Measurements from ENCODE around the gene SEC23A.
"Not testable (repeated sequence)": the region's sequence is repeated elsewhere in the genome, so short reads cannot be mapped to it uniquely, and the experiment has no call there.

The SEC23A gene

GRCh38 chr14:39102969-39103957, at the start of gene SEC23A:
Gene SEC23A (minus strand): TSS chr14:39103235. CDS start chr14:39096118, 7,117 bp downstream.
- peak; percentile 90 for DNase-seq (ENCODE audit: low read depth)

GRCh38 chr14:39145266-39145966, 42.4 kb upstream of the SEC23A start:
- DNase-seq (ENCODE audit: low read depth), result no peak

GRCh38 chr14:39143226-39143625, 40.2 kb upstream of the SEC23A start:
- not testable (repeated sequence) for DNase-seq (ENCODE audit: low read depth)

- not testable (repeated sequence) for DNase-seq (ENCODE audit: low read depth)
Measured at GRCh38 chr14:39141623-39142022, 38.6 kb upstream of the SEC23A start.

- DNase-seq (ENCODE audit: low read depth), result no peak
Measured at GRCh38 chr14:39140170-39140569, 37.1 kb upstream of the SEC23A start.

- no peak for DNase-seq (ENCODE audit: low read depth)
Measured at GRCh38 chr14:39138440-39138839, 35.4 kb upstream of the SEC23A start.

GRCh38 chr14:39137835-39138234, 34.8 kb upstream of the SEC23A start:
- not testable (repeated sequence) for DNase-seq (ENCODE audit: low read depth)

GRCh38 chr14:39122330-39123138, 19.5 kb upstream of the SEC23A start:
- no peak for DNase-seq (ENCODE audit: low read depth)

- DNase-seq (ENCODE audit: low read depth), result peak; percentile 96
Measured at GRCh38 chr14:39114073-39114838, 11.2 kb upstream of the SEC23A start, which contains the start of gene GEMIN2. Gene GEMIN2 (plus strand): TSS chr14:39114323. CDS start chr14:39114339, 16 bp downstream.

GRCh38 chr14:39113685-39114072, 10.6 kb upstream of the SEC23A start:
- peak; percentile 11 for DNase-seq (ENCODE audit: low read depth)

GRCh38 chr14:39109893-39110715, 7.1 kb upstream of the SEC23A start:
- no peak for DNase-seq (ENCODE audit: low read depth)

- DNase-seq (ENCODE audit: low read depth), result no peak
Measured at GRCh38 chr14:39108791-39109190, 5.8 kb upstream of the SEC23A start.

GRCh38 chr14:39107591-39107996, 4.6 kb upstream of the SEC23A start:
- DNase-seq (ENCODE audit: low read depth), result peak; percentile 61

- DNase-seq (ENCODE audit: low read depth), result not testable (repeated sequence)
Measured at GRCh38 chr14:39104078-39104801, 1.2 kb upstream of the SEC23A start.

- peak; percentile 53 for DNase-seq (ENCODE audit: low read depth)
Measured at GRCh38 chr14:39102265-39102968, 618 bp downstream of the SEC23A start.

GRCh38 chr14:39099748-39100147, 3.3 kb downstream of the SEC23A start:
- no peak for DNase-seq (ENCODE audit: low read depth)

GRCh38 chr14:39099215-39099614, 3.8 kb downstream of the SEC23A start:
- DNase-seq (ENCODE audit: low read depth), result not testable (repeated sequence)

- DNase-seq (ENCODE audit: low read depth), result peak; percentile 36
Measured at GRCh38 chr14:39097159-39097558, 5.9 kb downstream of the SEC23A start.

GRCh38 chr14:39094515-39094914, 8.5 kb downstream of the SEC23A start:
- DNase-seq (ENCODE audit: low read depth), result no peak

Data from ELR (cell line).